GM19351 (cell line): ENCODE data around the gene CEACAM8.
"Not testable (repeated sequence)": the region's sequence is repeated elsewhere in the genome, so short reads cannot be mapped to it uniquely, and the experiment has no call there.

Experiments
- ATAC-seq: cut with Tn5 transposase; IDR thresholded peaks from one replicate; pipeline ENCODE4 v1.9.1; 2021; ENCODE audit warnings: mild to moderate bottlenecking, moderate library complexity; ENCODE audit not compliant: unreplicated experiment

Gene CEACAM8

GRCh38 chr19:42573642-42574041, 21.1 kb downstream of the CEACAM8 start:
- ATAC-seq = no peak

- no peak for ATAC-seq
These were observed 23.6 kb downstream of the CEACAM8 start for GRCh38 chr19:42571116-42571515.

- no peak for ATAC-seq
These were observed 25.5 kb downstream of the CEACAM8 start for GRCh38 chr19:42569193-42569592.

- ATAC-seq = no peak
These were observed 26.7 kb downstream of the CEACAM8 start for GRCh38 chr19:42568006-42568405.

- no peak for ATAC-seq
These were observed 27.2 kb downstream of the CEACAM8 start for GRCh38 chr19:42567567-42567966.

- ATAC-seq = peak; percentile 69
These were observed 31.1 kb downstream of the CEACAM8 start for GRCh38 chr19:42563352-42564210.

GRCh38 chr19:42561512-42561911, 33.2 kb downstream of the CEACAM8 start:
- ATAC-seq = no peak

GRCh38 chr19:42560731-42561130, 34.0 kb downstream of the CEACAM8 start:
- no peak for ATAC-seq

- no peak for ATAC-seq
These were observed 36.1 kb downstream of the CEACAM8 start for GRCh38 chr19:42558450-42559150.

GRCh38 chr19:42557386-42557871, 37.3 kb downstream of the CEACAM8 start:
- not testable (repeated sequence) for ATAC-seq

- no peak for ATAC-seq
These were observed 38.9 kb downstream of the CEACAM8 start for GRCh38 chr19:42555801-42556200.

- no peak for ATAC-seq
These were observed 39.4 kb downstream of the CEACAM8 start for GRCh38 chr19:42555317-42555716.

GRCh38 chr19:42554046-42554575, 40.6 kb downstream of the CEACAM8 start:
- ATAC-seq = no peak

- no peak for ATAC-seq
These were observed 41.3 kb downstream of the CEACAM8 start for GRCh38 chr19:42553292-42554045.

GRCh38 chr19:42552086-42553065, 42.3 kb downstream of the CEACAM8 start:
- no peak for ATAC-seq

GRCh38 chr19:42550521-42550920, 44.2 kb downstream of the CEACAM8 start:
- not testable (repeated sequence) for ATAC-seq

GRCh38 chr19:42549067-42549466, 45.7 kb downstream of the CEACAM8 start:
- not testable (repeated sequence) for ATAC-seq

GRCh38 chr19:42548552-42548951, 46.2 kb downstream of the CEACAM8 start:
- ATAC-seq = no peak

GRCh38 chr19:42547929-42548328, 46.8 kb downstream of the CEACAM8 start:
- ATAC-seq = no peak
